Measurements from ENCODE around the gene TMEM175. TPM values are rescaled to one million over a fixed set of nuclear protein-coding genes. Genes with fewer than 3 reads are reported as not detected.

TMEM175 gene
- total RNA-seq, 1 donor from 2014 or later, result 11.4 TPM

DNA sequence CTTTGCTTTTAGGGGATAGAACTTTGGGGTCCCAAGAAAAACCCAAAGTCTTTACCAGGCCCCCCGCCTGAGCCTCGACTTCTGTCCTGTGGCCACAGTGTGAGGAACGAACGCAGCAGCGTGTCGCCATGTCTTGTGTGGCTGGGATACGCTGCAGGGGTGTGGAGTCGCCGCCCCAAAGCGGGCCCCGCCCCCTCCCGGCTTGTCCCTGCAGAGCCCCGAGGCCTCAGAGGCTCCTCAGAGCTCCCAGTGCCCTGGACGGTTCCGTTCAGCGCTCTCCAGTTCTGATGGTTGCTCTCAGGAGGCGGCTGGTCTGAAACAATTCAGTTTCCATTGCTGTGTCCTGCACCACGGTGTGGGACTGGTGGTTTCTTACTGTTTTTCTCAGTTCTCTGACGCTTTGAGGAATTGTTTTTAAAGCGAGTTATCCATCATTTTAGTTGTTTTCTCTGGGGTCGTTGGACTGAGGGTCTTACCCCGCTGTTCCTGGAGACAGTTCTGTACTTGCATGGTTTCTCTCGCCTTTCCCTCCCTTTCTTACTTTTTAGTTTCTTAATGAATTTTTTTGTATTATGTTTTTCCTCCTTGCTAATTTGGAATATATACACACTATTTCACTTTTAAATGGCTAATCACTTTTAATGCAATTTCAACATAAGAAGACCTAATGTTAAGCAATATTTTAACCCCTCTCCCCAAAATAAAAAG, 53.0 kb downstream of the TMEM175 start:
- TF ChIP-seq, protein P1, sequence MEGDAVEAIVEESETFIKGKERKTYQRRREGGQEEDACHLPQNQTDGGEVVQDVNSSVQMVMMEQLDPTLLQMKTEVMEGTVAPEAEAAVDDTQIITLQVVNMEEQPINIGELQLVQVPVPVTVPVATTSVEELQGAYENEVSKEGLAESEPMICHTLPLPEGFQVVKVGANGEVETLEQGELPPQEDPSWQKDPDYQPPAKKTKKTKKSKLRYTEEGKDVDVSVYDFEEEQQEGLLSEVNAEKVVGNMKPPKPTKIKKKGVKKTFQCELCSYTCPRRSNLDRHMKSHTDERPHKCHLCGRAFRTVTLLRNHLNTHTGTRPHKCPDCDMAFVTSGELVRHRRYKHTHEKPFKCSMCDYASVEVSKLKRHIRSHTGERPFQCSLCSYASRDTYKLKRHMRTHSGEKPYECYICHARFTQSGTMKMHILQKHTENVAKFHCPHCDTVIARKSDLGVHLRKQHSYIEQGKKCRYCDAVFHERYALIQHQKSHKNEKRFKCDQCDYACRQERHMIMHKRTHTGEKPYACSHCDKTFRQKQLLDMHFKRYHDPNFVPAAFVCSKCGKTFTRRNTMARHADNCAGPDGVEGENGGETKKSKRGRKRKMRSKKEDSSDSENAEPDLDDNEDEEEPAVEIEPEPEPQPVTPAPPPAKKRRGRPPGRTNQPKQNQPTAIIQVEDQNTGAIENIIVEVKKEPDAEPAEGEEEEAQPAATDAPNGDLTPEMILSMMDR (conservative IDR thresholded peaks at IDR 0.05; ENCODE audit: low read depth, low read length), result no peak
- DNase-seq (ENCODE audit: low read depth), result no peak
- peak overlapping the region; percentile 45 for H3K4me3 ChIP-seq (ENCODE audit: low read depth, low read length)

DNA sequence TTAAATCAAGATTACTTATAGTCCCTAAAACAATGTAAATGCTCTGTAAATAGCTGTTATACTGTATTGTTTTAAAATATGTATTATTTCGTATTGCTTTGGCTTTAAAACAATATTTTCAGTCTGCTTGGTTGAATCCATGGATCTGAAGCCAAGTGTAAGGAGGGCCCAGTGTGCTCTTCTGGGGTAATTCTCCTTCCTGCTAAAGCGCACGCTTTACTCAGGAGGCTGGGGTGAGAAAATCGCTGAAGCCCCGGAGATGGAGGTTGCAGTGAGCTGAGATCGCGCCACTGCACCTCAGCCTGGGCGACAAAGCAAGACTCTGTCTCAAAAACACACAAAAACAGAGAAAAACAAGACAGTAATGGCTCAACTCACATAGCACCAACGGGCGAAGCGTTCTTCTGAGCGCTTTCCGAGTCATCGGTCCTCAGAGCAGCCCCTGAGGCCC, 54.2 kb downstream of the TMEM175 start:
- no peak for DNase-seq (ENCODE audit: low read depth)
- peak overlapping the region; percentile 72 for H3K4me3 ChIP-seq (ENCODE audit: low read depth, low read length)
- TF ChIP-seq, protein P1 (conservative IDR thresholded peaks at IDR 0.05; ENCODE audit: low read depth, low read length), result no peak

DNA sequence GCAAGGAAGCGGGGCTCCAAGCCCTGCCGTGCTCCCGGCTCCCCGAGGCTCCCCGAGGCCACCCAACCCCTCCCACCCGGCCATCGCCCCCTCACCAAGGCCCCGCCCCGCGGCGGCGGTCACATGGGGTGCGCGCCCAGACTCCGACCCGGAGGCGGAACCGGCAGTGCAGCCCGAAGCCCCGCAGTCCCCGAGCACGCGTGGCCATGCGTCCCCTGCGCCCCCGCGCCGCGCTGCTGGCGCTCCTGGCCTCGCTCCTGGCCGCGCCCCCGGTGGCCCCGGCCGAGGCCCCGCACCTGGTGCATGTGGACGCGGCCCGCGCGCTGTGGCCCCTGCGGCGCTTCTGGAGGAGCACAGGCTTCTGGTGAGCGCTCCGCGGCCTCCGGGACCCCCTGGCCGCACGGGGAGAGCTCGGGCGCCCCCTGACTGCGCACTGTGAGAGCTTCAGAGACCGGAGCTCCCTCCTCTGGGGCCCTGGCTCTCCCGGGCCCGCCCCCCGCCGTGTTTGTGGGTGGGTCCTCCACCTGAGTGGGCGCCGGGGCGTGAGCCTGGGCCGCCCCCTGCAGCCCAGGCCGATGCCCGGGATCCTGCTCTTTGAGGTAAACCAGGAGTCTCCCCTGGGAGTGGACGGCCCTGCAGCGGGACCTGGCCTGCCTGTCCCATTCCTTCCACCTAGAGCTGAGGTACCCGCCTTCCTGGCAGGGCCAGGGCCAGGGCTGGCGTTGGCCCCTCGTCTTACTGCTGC, 54.8 kb downstream of the TMEM175 start, which contains the start of gene IDUA:
Gene IDUA, plus strand, starts transcription at position 166 of the 745 bp plus-strand sequence. Its CDS starts 41 bp downstream, at position 207.
- TF ChIP-seq, protein P1 (conservative IDR thresholded peaks at IDR 0.05; ENCODE audit: low read depth, low read length), result peak; percentile 43

DNA sequence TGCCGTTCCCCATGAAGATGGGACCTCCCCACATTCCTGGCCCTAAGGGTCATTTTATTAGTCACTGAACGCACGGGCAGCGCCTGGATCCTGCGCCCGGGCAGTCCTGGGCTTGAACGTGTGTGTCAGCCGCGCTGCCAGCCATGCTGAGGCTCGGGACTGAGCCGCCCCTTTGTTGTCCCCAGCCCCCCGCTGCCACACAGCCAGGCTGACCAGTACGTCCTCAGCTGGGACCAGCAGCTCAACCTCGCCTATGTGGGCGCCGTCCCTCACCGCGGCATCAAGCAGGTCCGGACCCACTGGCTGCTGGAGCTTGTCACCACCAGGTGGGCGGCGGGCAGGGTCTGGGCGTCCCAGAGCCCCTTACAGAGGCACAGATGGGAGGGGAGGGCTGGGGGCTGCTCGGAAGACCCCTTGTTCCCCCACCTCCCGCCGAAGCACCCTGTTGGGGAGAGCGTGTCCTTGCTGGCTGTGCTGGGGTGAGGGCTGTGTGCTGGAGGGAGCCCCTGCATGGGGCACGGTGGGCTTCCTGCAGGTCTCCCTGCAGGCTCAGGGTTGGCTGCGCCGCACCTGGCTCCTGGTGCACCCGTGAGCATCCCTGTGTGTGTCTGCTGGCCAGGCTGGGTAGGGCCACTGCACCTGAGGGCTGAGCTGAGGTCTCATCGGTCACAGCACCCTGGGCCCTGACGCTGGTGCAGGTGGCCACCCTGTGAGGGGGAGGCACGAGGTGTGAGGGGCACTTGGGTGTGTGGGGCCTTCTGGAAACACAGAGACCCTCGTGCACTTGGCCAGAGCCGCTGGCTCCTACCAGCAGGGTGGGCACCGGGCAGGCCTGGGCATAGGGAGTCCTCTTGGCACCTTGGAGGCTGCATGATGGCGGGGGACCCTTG, 55.6 kb downstream of the TMEM175 start:
- TF ChIP-seq, protein P1 (conservative IDR thresholded peaks at IDR 0.05; ENCODE audit: low read depth, low read length), result no peak
- peak; percentile 43 for DNase-seq (ENCODE audit: low read depth)
- H3K4me3 ChIP-seq (ENCODE audit: low read depth, low read length), result peak overlapping the region; percentile 72

More for the DNA sequence above, 54.8 kb downstream of the TMEM175 start, which contains the start of gene IDUA:
- DNase-seq (ENCODE audit: low read depth), result no peak
- peak within 1 kb of the TSS; percentile 72 for H3K4me3 ChIP-seq (ENCODE audit: low read depth, low read length)

DNA sequence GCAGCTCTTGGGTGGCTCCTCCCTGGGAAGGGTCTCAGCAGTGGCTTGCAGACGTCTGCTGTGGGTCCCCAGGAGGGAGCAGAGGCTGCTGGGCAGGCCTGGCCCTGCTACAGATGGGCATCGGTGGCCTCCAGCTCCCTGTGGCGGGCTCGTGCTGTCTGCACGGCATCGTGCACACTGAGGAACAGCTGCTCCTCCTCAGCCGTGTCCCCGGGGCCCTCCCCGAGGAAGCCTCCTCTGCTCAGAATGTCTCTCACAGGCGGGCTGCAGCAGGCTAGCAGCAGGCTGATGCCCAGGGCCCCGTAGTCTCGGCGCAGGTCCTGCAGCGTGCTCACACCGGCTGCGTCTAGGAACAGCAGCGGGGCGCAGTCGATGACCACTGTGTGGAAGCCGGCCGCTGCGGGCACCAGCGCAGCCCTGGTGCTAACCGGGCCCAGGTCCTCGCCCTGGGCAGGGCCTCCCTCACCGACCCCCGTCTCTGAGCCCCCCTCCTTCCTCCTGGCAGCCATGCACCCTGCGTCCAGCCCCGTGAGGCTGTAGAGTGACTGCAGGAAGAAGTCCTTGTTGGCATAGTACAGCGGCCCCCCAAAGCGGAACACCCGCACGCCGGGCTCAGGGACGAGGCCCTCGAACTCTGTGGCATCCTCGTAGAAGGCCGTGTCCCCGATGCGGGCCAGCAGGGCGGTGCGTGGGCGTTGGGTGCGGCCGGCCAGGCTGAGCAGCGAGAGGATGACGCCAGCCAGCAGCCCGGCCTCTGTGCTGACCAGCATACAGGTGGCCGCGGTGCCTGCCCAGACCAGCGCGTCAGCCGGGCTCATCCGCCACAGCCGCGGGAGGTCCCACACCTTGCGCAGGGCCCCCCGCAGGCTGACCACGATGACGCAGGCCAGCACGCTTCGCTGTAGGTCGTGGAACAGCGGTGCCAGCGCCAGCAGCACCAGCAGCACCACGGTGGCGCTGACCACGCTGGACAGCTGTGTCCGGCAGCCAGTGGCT, 56.8 kb downstream of the TMEM175 start:
- H3K4me3 ChIP-seq (ENCODE audit: low read depth, low read length), result no peak overlapping the region
- TF ChIP-seq, protein P1 (conservative IDR thresholded peaks at IDR 0.05; ENCODE audit: low read depth, low read length), result no peak
- no peak for DNase-seq (ENCODE audit: low read depth)
